Measurements from ENCODE around the gene FAM83G.

DNA sequence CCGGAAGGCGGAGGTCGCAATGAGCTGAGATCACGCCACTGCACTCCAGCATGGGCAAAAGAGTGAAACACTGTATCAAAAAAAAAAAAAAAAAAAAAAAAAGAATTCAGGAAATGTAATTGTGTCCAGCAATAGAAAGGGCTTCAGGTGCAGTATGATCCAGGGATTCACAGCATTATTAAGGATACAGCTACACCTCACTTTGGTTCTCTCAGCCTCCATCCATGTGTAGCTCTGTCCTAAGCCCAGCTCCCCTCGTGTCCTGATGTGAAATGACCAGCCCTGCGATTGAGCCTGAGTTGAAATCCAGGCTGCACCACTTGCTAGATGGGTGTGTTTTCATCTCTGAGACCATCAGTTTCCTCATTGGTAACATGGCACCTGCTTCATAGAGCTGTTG, 49.6 kb downstream of the FAM83G start:
- TF ChIP-seq, protein P1, sequence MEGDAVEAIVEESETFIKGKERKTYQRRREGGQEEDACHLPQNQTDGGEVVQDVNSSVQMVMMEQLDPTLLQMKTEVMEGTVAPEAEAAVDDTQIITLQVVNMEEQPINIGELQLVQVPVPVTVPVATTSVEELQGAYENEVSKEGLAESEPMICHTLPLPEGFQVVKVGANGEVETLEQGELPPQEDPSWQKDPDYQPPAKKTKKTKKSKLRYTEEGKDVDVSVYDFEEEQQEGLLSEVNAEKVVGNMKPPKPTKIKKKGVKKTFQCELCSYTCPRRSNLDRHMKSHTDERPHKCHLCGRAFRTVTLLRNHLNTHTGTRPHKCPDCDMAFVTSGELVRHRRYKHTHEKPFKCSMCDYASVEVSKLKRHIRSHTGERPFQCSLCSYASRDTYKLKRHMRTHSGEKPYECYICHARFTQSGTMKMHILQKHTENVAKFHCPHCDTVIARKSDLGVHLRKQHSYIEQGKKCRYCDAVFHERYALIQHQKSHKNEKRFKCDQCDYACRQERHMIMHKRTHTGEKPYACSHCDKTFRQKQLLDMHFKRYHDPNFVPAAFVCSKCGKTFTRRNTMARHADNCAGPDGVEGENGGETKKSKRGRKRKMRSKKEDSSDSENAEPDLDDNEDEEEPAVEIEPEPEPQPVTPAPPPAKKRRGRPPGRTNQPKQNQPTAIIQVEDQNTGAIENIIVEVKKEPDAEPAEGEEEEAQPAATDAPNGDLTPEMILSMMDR (IDR thresholded peaks at IDR 0.05; ENCODE audit: insufficient read depth, low read depth, low read length) = no peak
- TF ChIP-seq EZH2 (IDR thresholded peaks at IDR 0.05; ENCODE audit: insufficient read depth, low read length) = no peak

Measured in astrocyte (in vitro differentiated cells and primary cell).